HG02973 (cell line): Measurements from ENCODE around the gene STAP1.
A peak's percentile ranks its signal among the peaks of the same experiment; 100 is the strongest.

Experiments
- ATAC-seq: cut with Tn5 transposase; IDR thresholded peaks from one replicate; pipeline ENCODE4 v1.9.1; 2021; ENCODE audit warnings: moderate library complexity; ENCODE audit not compliant: unreplicated experiment

The STAP1 gene

GRCh38 chr4:67554096-67554495 is 4.4 kb upstream of the STAP1 start:
- no peak for ATAC-seq

- ATAC-seq, result no peak
Measured at GRCh38 chr4:67555447-67555846, 3.1 kb upstream of the STAP1 start.

- peak; percentile 45 for ATAC-seq
Measured at GRCh38 chr4:67556436-67556835, 2.1 kb upstream of the STAP1 start.

- ATAC-seq, result no peak
Measured at GRCh38 chr4:67565284-67565683, 6.8 kb downstream of the STAP1 start.

- no peak for ATAC-seq
Measured at GRCh38 chr4:67566335-67566734, 7.8 kb downstream of the STAP1 start.

- ATAC-seq, result no peak
Measured at GRCh38 chr4:67568820-67569219, 10.3 kb downstream of the STAP1 start.

GRCh38 chr4:67570537-67570936 is 12.0 kb downstream of the STAP1 start:
- no peak for ATAC-seq

- no peak for ATAC-seq
Measured at GRCh38 chr4:67571975-67572374, 13.4 kb downstream of the STAP1 start.

- ATAC-seq, result no peak
Measured at GRCh38 chr4:67573193-67573592, 14.7 kb downstream of the STAP1 start.

GRCh38 chr4:67575232-67576058 is 16.9 kb downstream of the STAP1 start:
- ATAC-seq, result peak; percentile 88

- no peak for ATAC-seq
Measured at GRCh38 chr4:67576059-67576466, 17.5 kb downstream of the STAP1 start.

- ATAC-seq, result peak; percentile 44
Measured at GRCh38 chr4:67576538-67576937, 18.0 kb downstream of the STAP1 start.

- peak; percentile 44 for ATAC-seq
Measured at GRCh38 chr4:67580577-67580976, 22.1 kb downstream of the STAP1 start.

GRCh38 chr4:67581208-67581857 is 22.8 kb downstream of the STAP1 start:
- peak; percentile 49 for ATAC-seq

- ATAC-seq, result no peak
Measured at GRCh38 chr4:67581913-67582312, 23.4 kb downstream of the STAP1 start.

GRCh38 chr4:67584496-67584895 is 26.0 kb downstream of the STAP1 start:
- no peak for ATAC-seq

- ATAC-seq, result no peak
Measured at GRCh38 chr4:67587156-67587555, 28.6 kb downstream of the STAP1 start.

- ATAC-seq, result no peak
Measured at GRCh38 chr4:67593741-67594175, 35.2 kb downstream of the STAP1 start.

- no peak for ATAC-seq
Measured at GRCh38 chr4:67603310-67604028, 44.9 kb downstream of the STAP1 start.

- ATAC-seq, result no peak
Measured at GRCh38 chr4:67604029-67604381, 45.5 kb downstream of the STAP1 start.

GRCh38 chr4:67604749-67605148 is 46.2 kb downstream of the STAP1 start:
- no peak for ATAC-seq

GRCh38 chr4:67608027-67608426 is 49.5 kb downstream of the STAP1 start:
- ATAC-seq, result no peak
